ENCODE data around the gene KRTAP4-4.
"Not testable (repeated sequence)": the region's sequence is repeated elsewhere in the genome, so short reads cannot be mapped to it uniquely, and the experiment has no call there.

The KRTAP4-4 gene

DNA sequence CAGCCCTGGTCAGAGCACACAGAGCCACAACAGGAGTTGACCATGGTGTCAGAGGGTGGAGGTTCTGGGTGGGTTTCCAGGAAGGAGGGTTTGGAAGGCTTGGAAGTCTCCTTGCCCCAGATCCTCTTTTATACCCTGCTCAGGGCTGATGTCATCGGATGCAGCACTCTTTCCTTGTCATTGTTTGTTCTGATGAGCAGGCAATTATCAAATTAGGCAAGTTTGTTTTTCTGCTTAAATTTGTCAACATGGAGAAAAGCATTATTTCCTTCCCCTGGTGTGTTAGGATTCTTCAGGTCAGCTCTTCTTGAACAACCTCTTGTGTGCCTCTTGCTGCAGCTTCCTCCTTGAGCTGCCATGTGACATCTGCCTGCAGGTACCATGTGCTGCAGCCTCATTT, at the start of gene KRTAP4-4:
TSS of gene KRTAP4-4 (minus strand) at position 101 of the 400 bp plus-strand sequence. CDS start at position 44, 57 bp downstream.
- H3K4me3 ChIP-seq (ENCODE audit: low read length) = no peak within 1 kb of the TSS
- DNase-seq (ENCODE audit: low read depth) = no peak
- TF ChIP-seq, protein P1, sequence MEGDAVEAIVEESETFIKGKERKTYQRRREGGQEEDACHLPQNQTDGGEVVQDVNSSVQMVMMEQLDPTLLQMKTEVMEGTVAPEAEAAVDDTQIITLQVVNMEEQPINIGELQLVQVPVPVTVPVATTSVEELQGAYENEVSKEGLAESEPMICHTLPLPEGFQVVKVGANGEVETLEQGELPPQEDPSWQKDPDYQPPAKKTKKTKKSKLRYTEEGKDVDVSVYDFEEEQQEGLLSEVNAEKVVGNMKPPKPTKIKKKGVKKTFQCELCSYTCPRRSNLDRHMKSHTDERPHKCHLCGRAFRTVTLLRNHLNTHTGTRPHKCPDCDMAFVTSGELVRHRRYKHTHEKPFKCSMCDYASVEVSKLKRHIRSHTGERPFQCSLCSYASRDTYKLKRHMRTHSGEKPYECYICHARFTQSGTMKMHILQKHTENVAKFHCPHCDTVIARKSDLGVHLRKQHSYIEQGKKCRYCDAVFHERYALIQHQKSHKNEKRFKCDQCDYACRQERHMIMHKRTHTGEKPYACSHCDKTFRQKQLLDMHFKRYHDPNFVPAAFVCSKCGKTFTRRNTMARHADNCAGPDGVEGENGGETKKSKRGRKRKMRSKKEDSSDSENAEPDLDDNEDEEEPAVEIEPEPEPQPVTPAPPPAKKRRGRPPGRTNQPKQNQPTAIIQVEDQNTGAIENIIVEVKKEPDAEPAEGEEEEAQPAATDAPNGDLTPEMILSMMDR (IDR thresholded peaks at IDR 0.05; ENCODE audit: insufficient read depth, low read depth, low read length, missing control alignments) = no peak

DNA sequence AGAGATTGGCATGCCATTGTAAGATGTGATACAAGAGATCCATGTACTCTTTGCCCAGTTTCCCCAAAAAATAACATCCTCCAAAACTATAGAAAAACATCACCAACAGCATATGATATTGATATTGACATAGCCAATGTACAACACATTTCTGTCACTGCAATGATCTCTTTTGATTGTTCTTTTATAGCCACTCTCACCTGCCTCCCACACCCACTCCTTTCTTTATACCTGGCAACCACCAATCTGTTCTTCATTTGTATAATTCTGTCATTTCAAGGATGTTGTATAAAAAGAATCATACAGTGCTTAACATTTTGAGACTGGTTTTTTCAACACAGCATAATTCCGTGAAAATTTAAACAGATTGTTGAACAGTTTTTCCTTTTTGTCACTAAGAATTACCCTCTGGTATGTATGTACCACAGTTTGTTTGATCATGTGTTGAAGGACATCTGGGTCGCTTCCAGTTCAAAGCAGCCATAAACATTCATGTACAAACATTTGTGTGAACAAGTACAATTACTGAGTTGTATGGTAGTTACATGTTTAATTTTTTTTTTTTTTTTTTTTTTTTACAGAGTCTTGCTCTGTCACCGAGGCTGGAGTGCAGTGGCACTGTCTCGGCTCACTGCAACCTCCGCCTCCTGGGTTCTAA, 39.0 kb upstream of the KRTAP4-4 start:
- DNase-seq (ENCODE audit: low read depth) = no peak
- H3K4me3 ChIP-seq (ENCODE audit: low read length) = no peak overlapping the region
- TF ChIP-seq, protein P1 (IDR thresholded peaks at IDR 0.05; ENCODE audit: insufficient read depth, low read depth, low read length, missing control alignments) = no peak

DNA sequence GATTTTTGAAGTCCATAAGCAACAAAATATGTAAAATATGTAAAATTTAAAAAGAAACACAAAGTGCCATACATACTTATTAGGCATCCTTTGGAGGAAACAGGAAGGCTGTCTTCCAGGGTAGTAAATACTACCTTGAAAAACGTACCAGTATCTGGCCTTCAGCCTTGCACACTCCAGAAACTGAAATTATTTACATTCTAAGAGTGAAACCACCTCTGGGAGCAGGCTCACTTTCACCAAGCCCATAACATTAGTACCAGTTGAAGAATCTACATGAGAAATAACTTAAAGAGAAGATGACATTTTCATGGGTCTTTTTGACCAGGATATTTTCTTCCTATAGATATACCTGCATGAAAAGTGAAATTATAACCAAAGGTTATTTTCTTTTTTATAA, 35.5 kb upstream of the KRTAP4-4 start:
- no peak for DNase-seq (ENCODE audit: low read depth)
- TF ChIP-seq, protein P1 (IDR thresholded peaks at IDR 0.05; ENCODE audit: insufficient read depth, low read depth, low read length, missing control alignments) = no peak
- no peak overlapping the region for H3K4me3 ChIP-seq (ENCODE audit: low read length)

DNA sequence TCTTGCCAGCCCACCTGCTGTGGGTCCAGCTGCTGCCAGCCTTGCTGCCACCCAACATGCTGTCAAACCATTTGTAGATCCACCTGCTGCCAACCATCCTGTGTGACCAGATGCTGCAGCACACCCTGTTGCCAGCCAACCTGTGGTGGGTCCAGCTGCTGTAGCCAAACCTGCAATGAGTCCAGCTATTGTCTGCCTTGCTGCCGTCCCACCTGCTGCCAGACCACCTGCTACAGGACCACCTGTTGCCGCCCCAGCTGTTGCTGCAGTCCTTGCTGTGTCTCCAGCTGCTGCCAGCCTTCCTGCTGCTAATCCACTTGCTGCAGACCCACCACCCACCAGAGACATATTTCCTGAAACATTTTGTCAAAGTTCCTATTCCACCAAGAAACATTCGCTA, 29.8 kb upstream of the KRTAP4-4 start:
- DNase-seq (ENCODE audit: low read depth) = no peak
- TF ChIP-seq, protein P1 (IDR thresholded peaks at IDR 0.05; ENCODE audit: insufficient read depth, low read depth, low read length, missing control alignments) = no peak
- H3K4me3 ChIP-seq (ENCODE audit: low read length) = no peak overlapping the region

DNA sequence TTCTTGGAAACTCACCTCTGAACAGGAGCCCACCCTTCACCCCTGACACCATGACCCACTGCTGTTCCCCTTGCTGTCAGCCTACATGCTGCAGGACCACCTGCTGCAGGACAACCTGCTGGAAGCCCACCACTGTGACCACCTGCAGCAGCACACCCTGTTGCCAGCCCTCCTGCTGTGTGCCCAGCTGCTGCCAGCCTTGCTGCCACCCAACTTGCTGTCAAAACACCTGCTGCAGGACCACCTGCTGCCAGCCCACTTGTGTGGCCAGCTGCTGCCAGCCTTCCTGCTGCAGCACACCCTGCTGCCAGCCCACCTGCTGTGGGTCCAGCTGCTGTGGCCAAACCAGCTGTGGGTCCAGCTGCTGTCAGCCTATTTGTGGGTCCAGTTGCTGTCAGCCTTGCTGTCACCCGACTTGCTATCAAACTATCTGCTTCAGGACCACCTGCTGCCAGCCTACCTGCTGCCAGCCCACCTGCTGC, 29.3 kb upstream of the KRTAP4-4 start, which contains the start of gene KRTAP9-1:
TSS of gene KRTAP9-1 (plus strand) at position 51 of the 482 bp plus-strand sequence. CDS start at position 51, 0 bp downstream.
- not testable (repeated sequence) for DNase-seq (ENCODE audit: low read depth); H3K4me3 ChIP-seq (ENCODE audit: low read length)

DNA sequence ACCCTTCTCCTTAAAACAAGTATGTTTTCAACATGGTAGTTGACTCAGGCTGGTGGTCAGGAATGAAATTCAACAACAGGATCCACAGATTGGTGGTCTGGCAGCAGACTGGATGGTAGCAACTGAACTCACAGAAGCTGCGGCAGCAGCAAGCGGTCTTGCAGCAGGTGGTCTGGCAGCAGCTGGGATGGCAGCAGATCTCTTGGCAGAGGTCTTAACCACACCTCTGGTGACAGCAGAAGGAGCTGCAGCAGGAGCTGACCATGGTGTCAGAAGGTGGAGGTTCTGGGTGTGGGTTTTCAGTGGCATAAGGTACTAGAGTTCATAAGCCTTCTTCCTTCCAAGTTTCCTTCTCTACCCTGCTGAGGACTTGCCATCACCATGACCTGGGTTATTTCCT, 26.3 kb upstream of the KRTAP4-4 start:
- TF ChIP-seq, protein P1 (IDR thresholded peaks at IDR 0.05; ENCODE audit: insufficient read depth, low read depth, low read length, missing control alignments) = no peak
- H3K4me3 ChIP-seq (ENCODE audit: low read length) = no peak overlapping the region
- DNase-seq (ENCODE audit: low read depth) = no peak

DNA sequence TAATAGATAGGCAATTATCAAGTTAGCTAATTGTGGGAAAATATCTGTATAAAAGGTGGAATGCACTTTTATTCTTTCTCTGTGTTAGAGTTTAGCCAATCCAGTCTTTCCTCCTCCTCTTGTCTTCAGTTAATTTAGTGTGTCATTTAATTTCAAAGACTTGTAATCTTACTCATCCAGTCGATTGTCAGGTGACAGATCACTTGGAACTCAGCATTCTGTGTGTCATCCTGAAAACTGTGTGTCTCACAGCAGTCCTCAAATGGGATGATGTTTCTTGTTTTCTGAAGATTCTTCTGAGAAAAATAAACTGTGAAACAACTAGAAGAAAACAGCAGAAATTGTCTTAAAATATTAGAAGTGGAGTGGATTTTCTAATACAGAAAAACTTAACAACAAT, 24.5 kb upstream of the KRTAP4-4 start:
- DNase-seq (ENCODE audit: low read depth) = peak; percentile 40
- TF ChIP-seq, protein P1 (IDR thresholded peaks at IDR 0.05; ENCODE audit: insufficient read depth, low read depth, low read length, missing control alignments) = no peak
- no peak overlapping the region for H3K4me3 ChIP-seq (ENCODE audit: low read length)
